Measurements from ENCODE around the gene GPSM1. TPM values are rescaled to one million over a fixed set of nuclear protein-coding genes. Genes with fewer than 3 reads are reported as not detected.

Gene GPSM1
- total and polyA plus RNA-seq, 2 donors (not counting 1 experiment from before 2014, with no cell fraction given), result 2.4 to 6.3 TPM

GRCh38 chr9:136279471-136279870 lies 47.9 kb upstream of the GPSM1 start:
- Histone ChIP-seq H3K27me3 (replicated peaks in 1 of 4; ENCODE audit: control extremely low read depth in 1 of 4, control insufficient read depth in 3 of 4, insufficient read depth in 4 of 4, low read length in 3 of 4) (no peaks in the 10 kb centered on the region), H2AFZ (ENCODE audit: insufficient read depth, low read depth, low read length, poor library complexity, severe bottlenecking) (no peak overlapping the region), H3K4me2 (replicated peaks; ENCODE audit: low read depth, low read length, poor library complexity, severe bottlenecking) (no peak overlapping the region), H3K79me2 (ENCODE audit: control insufficient read depth, insufficient read depth, low read length) (no peaks in the 10 kb centered on the region), H4K20me1 (ENCODE audit: control insufficient read depth, insufficient read depth, low read length, poor library complexity, severe bottlenecking) (no peaks in the 10 kb centered on the region), H3K4me3 (ENCODE audit: control extremely low read depth in 1 of 5, extremely low read depth in 1 of 5, insufficient read depth in 1 of 5, low read depth in 2 of 5, low read length in 4 of 5) (no peak overlapping the region), H3K9ac (ENCODE audit: low read length) (no peak overlapping the region), H3K27ac (ENCODE audit: low read length in 2 of 2) (no peak overlapping the region), H3K36me3 (replicated peaks in 1 of 2; ENCODE audit: control extremely low read depth in 1 of 2, control insufficient read depth in 1 of 2, extremely low read depth in 1 of 2, insufficient read depth in 2 of 2, low read length in 1 of 2) (no peaks in the 10 kb centered on the region), H3K9me3 (ENCODE audit: control extremely low read depth in 1 of 3, control insufficient read depth in 2 of 3, insufficient read depth in 1 of 3, low read length in 2 of 3) (peaks cover 0 to 7% (median 0%) of the 10 kb centered on the region in 3 donors), H3K4me1 (ENCODE audit: control insufficient read depth in 2 of 2, insufficient read depth in 2 of 2, low read length in 2 of 2) (peaks cover 18 to 25% of the 10 kb centered on the region in 2 donors)
- ChIA-PET POLR2A (no interaction called here), CTCF (interaction anchor here (1.5 to 2.1 kb wide), 2 partner anchors 12 to 109 kb away, joined by 9 read pairs; no protein-coding TSS in a partner anchor)
- intact Hi-C loops (cut with micrococcal nuclease), result no loop called here
- H3K4me3 Mint-ChIP-seq, result no peak overlapping the region
- peaks cover 6% of the 10 kb centered on the region for H3K27me3 Mint-ChIP-seq
- H3K9me3 Mint-ChIP-seq (ENCODE audit: insufficient read depth), result no peaks in the 10 kb centered on the region
- WGBS (ENCODE audit: insufficient coverage), result 83% methylated on average over 3 of the region's 6 CpGs
- DNase-seq, result no peak
- no peak for ATAC-seq (ENCODE audit: low read depth)
- H3K4me1 Mint-ChIP-seq, result peaks cover 23% of the 10 kb centered on the region
- H3K27ac Mint-ChIP-seq, result no peak overlapping the region
- TF ChIP-seq EZH2 (IDR thresholded peaks at IDR 0.05; ENCODE audit: borderline replicate concordance, insufficient read depth, low read depth, low read length, poor library complexity, severe bottlenecking), result no peak
- no peak for TF ChIP-seq CTCF (IDR thresholded peaks at IDR 0.05)

- intact Hi-C loops (cut with micrococcal nuclease), result no loop called here
- H3K4me1 ChIP-seq (ENCODE audit: control insufficient read depth in 2 of 2, insufficient read depth in 2 of 2, low read length in 2 of 2), result peaks cover 18 to 25% of the 10 kb centered on the region in 2 donors
- H3K9me3 Mint-ChIP-seq (ENCODE audit: insufficient read depth), result no peaks in the 10 kb centered on the region
- H3K4me3 Mint-ChIP-seq, result no peak overlapping the region
- no peak overlapping the region for H3K4me3 ChIP-seq (ENCODE audit: control extremely low read depth in 1 of 5, extremely low read depth in 1 of 5, insufficient read depth in 1 of 5, low read depth in 2 of 5, low read length in 4 of 5)
- H3K27ac ChIP-seq (ENCODE audit: low read length in 2 of 2), result no peak overlapping the region
- WGBS (ENCODE audit: insufficient coverage), result 78% methylated on average over 14 of the region's 16 CpGs
- POLR2A ChIA-PET, result no interaction called here
- peaks cover 0 to 7% (median 0%) of the 10 kb centered on the region in 3 donors for H3K9me3 ChIP-seq (ENCODE audit: control extremely low read depth in 1 of 3, control insufficient read depth in 2 of 3, insufficient read depth in 1 of 3, low read length in 2 of 3)
- no peak for DNase-seq
- H3K4me1 Mint-ChIP-seq, result peaks cover 23% of the 10 kb centered on the region
- no peak overlapping the region for H3K27ac Mint-ChIP-seq
- H4K20me1 ChIP-seq (ENCODE audit: control insufficient read depth, insufficient read depth, low read length, poor library complexity, severe bottlenecking), result no peaks in the 10 kb centered on the region
- ATAC-seq (ENCODE audit: low read depth), result no peak
- H2AFZ ChIP-seq (ENCODE audit: insufficient read depth, low read depth, low read length, poor library complexity, severe bottlenecking), result no peak overlapping the region
- no peak overlapping the region for H3K9ac ChIP-seq (ENCODE audit: low read length)
- no peaks in the 10 kb centered on the region for H3K27me3 ChIP-seq (replicated peaks in 1 of 4; ENCODE audit: control extremely low read depth in 1 of 4, control insufficient read depth in 3 of 4, insufficient read depth in 4 of 4, low read length in 3 of 4)
- TF ChIP-seq EZH2 (IDR thresholded peaks at IDR 0.05; ENCODE audit: borderline replicate concordance, insufficient read depth, low read depth, low read length, poor library complexity, severe bottlenecking) (no peak), CTCF (IDR thresholded peaks at IDR 0.05) (no peak)
- H3K79me2 ChIP-seq (ENCODE audit: control insufficient read depth, insufficient read depth, low read length), result no peaks in the 10 kb centered on the region
- H3K27me3 Mint-ChIP-seq, result peaks cover 2% of the 10 kb centered on the region
- no peaks in the 10 kb centered on the region for H3K36me3 ChIP-seq (replicated peaks in 1 of 2; ENCODE audit: control extremely low read depth in 1 of 2, control insufficient read depth in 1 of 2, extremely low read depth in 1 of 2, insufficient read depth in 2 of 2, low read length in 1 of 2)
- CTCF ChIA-PET, result interaction anchor here (1.8 to 6.2 kb wide), 2 partner anchors 13 to 112 kb away, joined by 6 to 103 read pairs; no protein-coding TSS in a partner anchor
- H3K4me2 ChIP-seq (replicated peaks; ENCODE audit: low read depth, low read length, poor library complexity, severe bottlenecking), result no peak overlapping the region
Observed at GRCh38 chr9:136280535-136281315, 46.6 kb upstream of the GPSM1 start.

Data from B cell (primary cell).